HCT116 (cell line): ENCODE results near the gene GRM5. TPM values are rescaled to one million over a fixed set of nuclear protein-coding genes. Genes with fewer than 3 reads are reported as not detected.

ENCODE experiments used
- ATAC-seq: fragments of 200-7000 bp; cut with Tn5 transposase; 2 replicates; pipeline ENCODE4 v1.9.1; 2020; ENCODE audit warnings: mild to moderate bottlenecking, moderate library complexity
- BruUV-seq: library from RNA; stranded (reverse); fragments of 400-500 nt; replicated peaks from 2 replicates; lab custom pipeline; 2021; lab: Mats Ljungman, UMichigan
- CTCF ChIA-PET: fragments of 300-600 bp; sonication (Branson Sonifier 250); formaldehyde crosslinking; loops from one replicate; lab custom pipeline; 2021; ENCODE audit warnings: antibody characterized with exemption; lab: Charles Lee
- POLR2A ChIA-PET: fragments of 300-600, 350-600 bp; sonication (Branson Sonifier 250); formaldehyde crosslinking; loops from one replicate; lab custom pipeline; 2021; ENCODE audit warnings: antibody characterized with exemption; lab: Charles Lee
- RAD21 ChIA-PET, 2 experiments: fragments of 300-600 bp; sonication (Branson Sonifier 250); formaldehyde crosslinking; loops; one replicate each; lab custom pipeline; 2023; ENCODE audit warnings: low total read pairs in 2 of 2; ENCODE audit not compliant: uncharacterized antibody in 2 of 2, unreplicated experiment in 2 of 2, low non-redundant PET in 1 of 2; lab: Charles Lee
- DNase-seq: peaks from one replicate; pipeline ENCODE4 v3.0.0-alpha.2; 2010; ENCODE audit warnings: low read depth, low spot score
- H2AFZ ChIP-seq: fragments of 200-600 bp; shearing (Covaris generic), sonication (generic); 2 replicates; pipeline ENCODE4 v1.6.1; 2017; ENCODE audit warnings: low read depth, mixed run types, mixed read lengths, antibody characterized with exemption, low read length; ENCODE audit not compliant: poor library complexity, severe bottlenecking
- H3K27ac ChIP-seq: 2 replicates; pipeline ENCODE4 v1.5.1; 2012; ENCODE audit warnings: low read depth, low read length
- H3K27me3 ChIP-seq: fragments of 200-600 bp; sonication (generic); 2 replicates; pipeline ENCODE4 v1.6.1; 2016; ENCODE audit warnings: mixed run types, low read length, mixed read lengths; ENCODE audit not compliant: insufficient read depth
- H3K36me3 ChIP-seq, 2 experiments: fragments of 200-500 bp in 1 of 2; fragments of 200-600 bp in 1 of 2; sonication (Bioruptor generic) in 1 of 2; sonication (generic) in 1 of 2; 2 replicates each; pipeline versions ENCODE4 v1.5.1 to v1.6.1; 2014 to 2016; ENCODE audit warnings: low read length in 2 of 2, inconsistent platforms in 1 of 2, mixed read lengths in 1 of 2, mixed run types in 1 of 2; ENCODE audit not compliant: insufficient read depth in 2 of 2, control insufficient read depth in 1 of 2
- H3K4me1 ChIP-seq, 2 experiments: fragments of 200-600 bp in 1 of 2; sonication (generic) in 1 of 2; 2 replicates each; pipeline versions ENCODE4 v1.5.1 to v1.6.1; 2012 to 2017; ENCODE audit warnings: low read length in 2 of 2, inconsistent platforms in 1 of 2, mild to moderate bottlenecking in 1 of 2, mixed read lengths in 1 of 2, mixed run types in 1 of 2, moderate library complexity in 1 of 2; ENCODE audit not compliant: insufficient read depth in 2 of 2, control insufficient read depth in 1 of 2
- H3K4me2 ChIP-seq: fragments of 200-600 bp; sonication (generic); 2 replicates; pipeline ENCODE4 v1.6.1; 2017; ENCODE audit warnings: mixed run types, low read length, mixed read lengths
- H3K4me3 ChIP-seq, 2 experiments: fragments of 200-600 bp in 1 of 2; sonication (generic) in 1 of 2; replicated peaks in 1 of 2; 2 replicates each; pipeline ENCODE4 v1.5.1; 2011 to 2016; ENCODE audit warnings: low read length in 2 of 2, control low read depth in 1 of 2, low read depth in 1 of 2, mild to moderate bottlenecking in 1 of 2, mixed read lengths in 1 of 2, mixed run types in 1 of 2
- H3K79me2 ChIP-seq: fragments of 200-600 bp; sonication (generic); 2 replicates; pipeline ENCODE4 v1.6.1; 2017; ENCODE audit warnings: mild to moderate bottlenecking, mixed run types, low read length, moderate library complexity, mixed read lengths; ENCODE audit not compliant: insufficient read depth
- H3K9ac ChIP-seq: fragments of 200-600 bp; sonication (generic); 2 replicates; pipeline ENCODE4 v1.6.1; 2016; ENCODE audit warnings: low read length, mixed read lengths
- H3K9me2 ChIP-seq: fragments of 200-600 bp; sonication (generic), shearing (Covaris generic); 2 replicates; pipeline ENCODE4 v1.6.1; 2017; ENCODE audit warnings: mixed run types, mild to moderate bottlenecking, moderate library complexity; ENCODE audit not compliant: insufficient read depth
- H3K9me3 ChIP-seq, 2 experiments: fragments of 200-500 bp in 1 of 2; fragments of 200-600 bp in 1 of 2; sonication (Bioruptor generic) in 1 of 2; sonication (generic) in 1 of 2; 2 replicates each; pipeline ENCODE4 v1.6.1; 2014 to 2017; ENCODE audit warnings: low read length in 2 of 2, mixed read lengths in 2 of 2, inconsistent platforms in 1 of 2, low read depth in 1 of 2, mild to moderate bottlenecking in 1 of 2, mixed run types in 1 of 2, moderate library complexity in 1 of 2; ENCODE audit not compliant: control insufficient read depth in 1 of 2, insufficient read depth in 1 of 2
- H4K20me1 ChIP-seq: fragments of 200-600 bp; sonication (generic), shearing (Covaris generic); 2 replicates; pipeline ENCODE4 v1.6.1; 2017; ENCODE audit warnings: mixed run types, mild to moderate bottlenecking, moderate library complexity; ENCODE audit not compliant: insufficient read depth
- CBX3 ChIP-seq: IDR thresholded peaks from 2 replicates; pipeline ENCODE4 v1.6.1; 2012; ENCODE audit warnings: low read depth
- EGR1 ChIP-seq: IDR thresholded peaks from 2 replicates; pipeline ENCODE4 v1.6.1; 2012; ENCODE audit warnings: low read depth
- ELF1 ChIP-seq: IDR thresholded peaks from 2 replicates; pipeline ENCODE4 v1.6.1; 2012; ENCODE audit warnings: low read depth, borderline replicate concordance
- EZH2 ChIP-seq: fragments of 200-600 bp; sonication (generic); IDR thresholded peaks from 2 replicates; pipeline ENCODE4 v1.6.1; 2017; ENCODE audit warnings: antibody characterized with exemption, mixed run types
- EZH2phosphoT487 ChIP-seq: fragments of 200-600 bp; IDR thresholded peaks from 2 replicates; pipeline ENCODE4 v1.6.1; 2018; ENCODE audit warnings: antibody characterized with exemption, borderline replicate concordance
- FOSL1 ChIP-seq: IDR thresholded peaks from 2 replicates; pipeline ENCODE4 v1.6.1; 2012; ENCODE audit warnings: low read depth
- JUND ChIP-seq: IDR thresholded peaks from 2 replicates; pipeline ENCODE4 v1.6.1; 2012
- POLR2A ChIP-seq: IDR thresholded peaks from 2 replicates; pipeline ENCODE4 v1.7.0; 2011; ENCODE audit warnings: borderline replicate concordance; ENCODE audit not compliant: insufficient read depth, insufficient read length; ENCODE audit errors: extremely low read depth
- POLR2AphosphoS5 ChIP-seq: IDR thresholded peaks from 2 replicates; pipeline ENCODE4 v1.6.1; 2011; ENCODE audit warnings: mild to moderate bottlenecking, low read depth, low read length, moderate library complexity
- RAD21 ChIP-seq: IDR thresholded peaks from 2 replicates; pipeline ENCODE4 v1.6.1; 2012; ENCODE audit warnings: low read depth, mild to moderate bottlenecking
- SIN3A ChIP-seq: IDR thresholded peaks from 2 replicates; pipeline ENCODE4 v1.6.1; 2012; ENCODE audit warnings: low read depth
- ZBTB33 ChIP-seq: IDR thresholded peaks from 2 replicates; pipeline ENCODE4 v1.6.1; 2011; ENCODE audit warnings: mild to moderate bottlenecking, low read length, moderate library complexity; ENCODE audit not compliant: insufficient replicate concordance; ENCODE audit errors: extremely low read depth
- ZFX ChIP-seq: fragments of 450-650 bp; IDR thresholded peaks from 2 replicates; pipeline ENCODE4 v1.6.1; 2017
- ZNF274 ChIP-seq: fragments of 200-500 bp; sonication (Bioruptor generic); IDR thresholded peaks from 2 replicates; pipeline ENCODE4 v1.6.1; 2014; ENCODE audit warnings: mild to moderate bottlenecking, low read depth, low read length, inconsistent platforms
- intact Hi-C: fragments of 100-400 bp; cut with micrococcal nuclease; formaldehyde crosslinking; loops from 2 replicates; pipeline ENCODE4 v1.10.0; 2022
- total RNA-seq: library from RNA; stranded (reverse); gene quantifications from one replicate; pipeline ENCODE4 v1.2.1, GENCODE V29; 2021; ENCODE audit not compliant: unreplicated experiment
- TF ChIP-seq, protein P1 (sequence below), 3 experiments: fragments of 200-600 bp in 1 of 3; sonication (generic) in 1 of 3; IDR thresholded peaks in 2 of 3; conservative IDR thresholded peaks in 1 of 3; 2 replicates each; pipeline ENCODE4 v1.5.1; 2012 to 2017; ENCODE audit warnings: low read depth in 2 of 3, low read length in 2 of 3, antibody characterized with exemption in 1 of 3, borderline replicate concordance in 1 of 3, control low read depth in 1 of 3, mild to moderate bottlenecking in 1 of 3, mixed read lengths in 1 of 3, mixed run types in 1 of 3, moderate library complexity in 1 of 3; ENCODE audit not compliant: insufficient read depth in 1 of 3
- TF ChIP-seq, protein P2 (sequence below): IDR thresholded peaks from 2 replicates; pipeline ENCODE4 v1.6.1; 2012

Gene GRM5
- total RNA-seq, 1 experiment from 2014 or later, result not detected

DNA sequence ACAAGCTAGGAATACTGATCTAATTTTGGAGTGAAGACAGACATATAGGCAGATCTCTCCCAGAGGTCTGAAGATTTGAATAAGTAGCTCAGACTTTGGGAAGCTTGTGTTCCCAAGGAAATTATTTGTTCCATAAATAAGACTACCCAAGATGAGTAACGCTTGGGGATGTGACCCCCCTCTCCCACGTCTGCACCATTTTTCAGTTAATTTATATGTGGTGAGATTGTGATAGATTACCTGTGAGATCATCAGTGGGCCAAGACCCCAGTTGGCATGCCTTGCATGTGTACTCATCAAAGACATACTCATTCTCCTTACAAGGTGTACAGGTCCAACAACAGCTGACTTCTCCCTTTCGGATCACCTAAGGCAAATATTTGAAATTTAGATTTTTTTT lies 475.4 kb downstream of the GRM5 start:
- ChIA-PET POLR2A (no interaction called here), RAD21 (no interaction called here)
- no peak overlapping the region for H3K27ac ChIP-seq
- DNase-seq (no peak), ATAC-seq (no peak)
- no peak overlapping the region for H3K4me3 ChIP-seq
- H3K9ac ChIP-seq, result no peak overlapping the region
- TF ChIP-seq SIN3A (no peak), ZNF274 (no peak), ZBTB33 (no peak), CBX3 (no peak), EZH2 (no peak), ZFX (no peak)
- TF ChIP-seq, all 23 proteins: peak for 0
- Histone ChIP-seq H3K4me2 (no peak overlapping the region), H3K36me3 (no peaks in the 10 kb centered on the region), H2AFZ (no peak overlapping the region), H3K27me3 (0 out of 2 replicates have a peak, but pooled peaks cover 3% of the 10 kb centered on the region), H3K9me2 (no peaks in the 10 kb centered on the region), H3K4me1 (no peaks in the 10 kb centered on the region), H3K79me2 (no peaks in the 10 kb centered on the region), H4K20me1 (no peaks in the 10 kb centered on the region), H3K9me3 (no peaks in the 10 kb centered on the region)
- intact Hi-C loops, result no loop called here
- CTCF ChIA-PET, result no interaction called here
- no TSS peak for BruUV-seq

DNA sequence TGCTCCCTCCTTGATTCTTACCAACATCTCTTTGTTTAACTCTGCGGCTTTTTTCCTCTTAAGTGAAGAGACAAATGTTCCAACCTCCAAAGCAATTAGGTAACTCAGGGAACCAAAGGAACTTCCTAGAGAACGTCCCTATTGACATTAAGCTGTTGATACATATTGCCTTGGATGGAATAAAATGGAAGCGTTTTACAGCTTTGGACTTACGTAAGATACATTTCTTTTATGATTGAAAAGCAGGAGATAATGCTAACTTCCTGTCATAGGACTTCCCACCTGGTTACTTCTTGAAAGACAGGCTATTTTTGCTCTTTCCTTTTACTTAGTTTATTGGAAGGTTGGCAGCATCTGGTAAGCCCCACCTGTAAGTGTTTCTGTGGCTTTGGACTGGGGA lies 482.5 kb downstream of the GRM5 start:
- H3K79me2 ChIP-seq, result no peaks in the 10 kb centered on the region
- no peaks in the 10 kb centered on the region for H3K36me3 ChIP-seq
- H4K20me1 ChIP-seq, result no peaks in the 10 kb centered on the region
- ChIA-PET POLR2A (no interaction called here), CTCF (no interaction called here), RAD21 (no interaction called here)
- H3K4me1 ChIP-seq, result no peaks in the 10 kb centered on the region
- 0 out of 2 replicates have a peak, but pooled peaks cover 3% of the 10 kb centered on the region for H3K27me3 ChIP-seq
- no peak overlapping the region for H3K4me3 ChIP-seq
- no TSS peak for BruUV-seq
- no peaks in the 10 kb centered on the region for H3K9me3 ChIP-seq
- TF ChIP-seq EGR1 (no peak), FOSL1 (no peak), POLR2A (no peak), ELF1 (no peak), POLR2AphosphoS5 (no peak), EZH2phosphoT487 (no peak), JUND (no peak), RAD21 (no peak), SIN3A (no peak)
- TF ChIP-seq, protein P1, sequence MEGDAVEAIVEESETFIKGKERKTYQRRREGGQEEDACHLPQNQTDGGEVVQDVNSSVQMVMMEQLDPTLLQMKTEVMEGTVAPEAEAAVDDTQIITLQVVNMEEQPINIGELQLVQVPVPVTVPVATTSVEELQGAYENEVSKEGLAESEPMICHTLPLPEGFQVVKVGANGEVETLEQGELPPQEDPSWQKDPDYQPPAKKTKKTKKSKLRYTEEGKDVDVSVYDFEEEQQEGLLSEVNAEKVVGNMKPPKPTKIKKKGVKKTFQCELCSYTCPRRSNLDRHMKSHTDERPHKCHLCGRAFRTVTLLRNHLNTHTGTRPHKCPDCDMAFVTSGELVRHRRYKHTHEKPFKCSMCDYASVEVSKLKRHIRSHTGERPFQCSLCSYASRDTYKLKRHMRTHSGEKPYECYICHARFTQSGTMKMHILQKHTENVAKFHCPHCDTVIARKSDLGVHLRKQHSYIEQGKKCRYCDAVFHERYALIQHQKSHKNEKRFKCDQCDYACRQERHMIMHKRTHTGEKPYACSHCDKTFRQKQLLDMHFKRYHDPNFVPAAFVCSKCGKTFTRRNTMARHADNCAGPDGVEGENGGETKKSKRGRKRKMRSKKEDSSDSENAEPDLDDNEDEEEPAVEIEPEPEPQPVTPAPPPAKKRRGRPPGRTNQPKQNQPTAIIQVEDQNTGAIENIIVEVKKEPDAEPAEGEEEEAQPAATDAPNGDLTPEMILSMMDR (IDR thresholded peaks at IDR 0.05 in 2 of 3, conservative IDR thresholded peaks at IDR 0.05 in 1 of 3; ENCODE audit: borderline replicate concordance in 1 of 3, insufficient read depth in 1 of 3, low read depth in 2 of 3, low read length in 2 of 3), result no peak
- TF ChIP-seq, protein P2, sequence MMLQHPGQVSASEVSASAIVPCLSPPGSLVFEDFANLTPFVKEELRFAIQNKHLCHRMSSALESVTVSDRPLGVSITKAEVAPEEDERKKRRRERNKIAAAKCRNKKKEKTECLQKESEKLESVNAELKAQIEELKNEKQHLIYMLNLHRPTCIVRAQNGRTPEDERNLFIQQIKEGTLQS, result no peak
- intact Hi-C loops, result no loop called here
- DNase-seq (no peak), ATAC-seq (no peak)
- no peaks in the 10 kb centered on the region for H3K9me2 ChIP-seq
- no peak overlapping the region for H3K27ac ChIP-seq
- H3K9ac ChIP-seq, result no peak overlapping the region
- no peak overlapping the region for H2AFZ ChIP-seq
- no peak overlapping the region for H3K4me2 ChIP-seq
